Lung (tissue), 12 donors: Measurements from ENCODE around the gene TSHR. TPM values are rescaled to one million over a fixed set of nuclear protein-coding genes. Genes with fewer than 3 reads are reported as not detected.
A peak's percentile ranks its signal among the peaks of the same experiment; 100 is the strongest.

Experiments used
- ATAC-seq: fragments of 200-7000 bp; cut with Tn5 transposase; one replicate; pipeline ENCODE4 v1.9.1; 2020; ENCODE audit warnings: moderate number of reproducible peaks; ENCODE audit not compliant: insufficient read depth, low FRiP score
- DNase-seq, 3 donors: peaks; one replicate each; pipeline ENCODE4 v3.0.0-alpha.2; 2013 to 2017
- H3K27ac ChIP-seq, 2 donors: one replicate each; pipeline ENCODE4 v1.5.1; 2013; ENCODE audit warnings: mild to moderate bottlenecking in 2 of 2, moderate library complexity in 2 of 2, control low read depth in 1 of 2, inconsistent platforms in 1 of 2, low read depth in 1 of 2, low read length in 1 of 2
- H3K27me3 ChIP-seq, 3 donors: one replicate each; pipeline ENCODE4 v1.5.1; 2013; ENCODE audit warnings: low read length in 2 of 3; ENCODE audit not compliant: control insufficient read depth in 3 of 3, insufficient read depth in 3 of 3
- H3K36me3 ChIP-seq, 4 donors: one replicate each; pipeline ENCODE4 v1.5.1; 2013; ENCODE audit warnings: low read length in 4 of 4, mild to moderate bottlenecking in 1 of 4, moderate library complexity in 1 of 4; ENCODE audit not compliant: control insufficient read depth in 4 of 4, insufficient read depth in 4 of 4
- H3K4me1 ChIP-seq, 5 donors: one replicate each; pipeline ENCODE4 v1.5.1; 2013; ENCODE audit warnings: low read length in 5 of 5, mild to moderate bottlenecking in 2 of 5, moderate library complexity in 1 of 5; ENCODE audit not compliant: control insufficient read depth in 5 of 5, insufficient read depth in 5 of 5
- H3K4me3 ChIP-seq: one replicate; pipeline ENCODE4 v1.5.1; 2013; ENCODE audit warnings: mild to moderate bottlenecking, control low read depth, moderate library complexity
- H3K9ac ChIP-seq, 2 donors: one replicate each; pipeline ENCODE4 v1.5.1; 2013; ENCODE audit warnings: low read length in 2 of 2, control low read depth in 1 of 2; ENCODE audit not compliant: insufficient read depth in 1 of 2
- H3K9me3 ChIP-seq, 4 donors: one replicate each; pipeline ENCODE4 v1.5.1; 2013; ENCODE audit warnings: low read length in 3 of 4, mild to moderate bottlenecking in 1 of 4, moderate library complexity in 1 of 4; ENCODE audit not compliant: control insufficient read depth in 4 of 4, insufficient read depth in 3 of 4
- WGBS, 2 donors: extraction: QIAGEN DNeasy Blood & Tissue Kit; methylation state at CpG; one replicate each; pipeline ENCODE4 v1.1.7; 2013; 5-methylcytosine and 5-hydroxymethylcytosine counted together
- polyA plus RNA-seq, 2 donors: library from polyadenylated mRNA; stranded (reverse); fragments of 200-250 nt; gene quantifications; one replicate each; pipeline ENCODE4 v1.2.1, GENCODE V29; 2013
- total RNA-seq, 2 donors: library from RNA; depleted of rRNA in 1 of 2; stranded (reverse); fragments of >200 nt in 1 of 2; gene quantifications; one replicate each; pipeline ENCODE4 v1.2.1, GENCODE V29; 2014 to 2021
- TF ChIP-seq, protein P1 (sequence below): IDR thresholded peaks from 2 replicates; pipeline ENCODE4 v1.5.1; 2012; ENCODE audit warnings: mild to moderate bottlenecking; ENCODE audit errors: control extremely low read depth, extremely low read depth
- donor health status: control.
- donor health status: control.
- donor health status: Bipolar disorder and iron deficiency.
- donor health status: healthy.
- donor health status: DM: yes; HTN: yes; CAD: no.

TSHR gene
- total and polyA plus RNA-seq, 4 donors, result 0.04 to 0.31 (median 0.07) TPM; not detected in 1

DNA sequence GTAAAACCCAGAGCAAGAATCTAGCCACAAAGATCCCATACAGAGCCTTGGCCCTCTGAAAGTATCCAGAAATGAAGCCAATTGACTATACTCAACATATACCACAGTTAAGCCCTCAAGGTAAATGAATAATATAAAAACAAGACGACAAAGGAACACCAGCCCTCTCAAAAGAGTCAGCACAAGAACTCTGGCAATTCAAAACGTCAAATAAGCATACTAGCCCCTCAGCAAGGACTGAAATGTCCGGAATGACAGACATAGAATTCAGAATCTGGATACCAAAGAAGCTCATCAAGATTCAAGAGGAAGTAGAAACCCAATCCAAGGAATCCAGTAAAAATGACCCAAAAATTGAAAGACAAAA lies 215.4 kb downstream of the TSHR start:
- Histone ChIP-seq H3K9ac (peak overlapping the region in 1 of 2 donors; percentile 28), H3K36me3 (no peaks in the 10 kb centered on the region), H3K4me1 (peaks cover 0 to 7% (median 1%) of the 10 kb centered on the region in 5 donors), H3K4me3 (no peak overlapping the region), H3K27ac (peak overlapping the region in 1 of 2 donors; percentile 58), H3K27me3 (no peaks in the 10 kb centered on the region), H3K9me3 (no peaks in the 10 kb centered on the region)
- ATAC-seq (no peak), DNase-seq (no peak)
- TF ChIP-seq, protein P1, sequence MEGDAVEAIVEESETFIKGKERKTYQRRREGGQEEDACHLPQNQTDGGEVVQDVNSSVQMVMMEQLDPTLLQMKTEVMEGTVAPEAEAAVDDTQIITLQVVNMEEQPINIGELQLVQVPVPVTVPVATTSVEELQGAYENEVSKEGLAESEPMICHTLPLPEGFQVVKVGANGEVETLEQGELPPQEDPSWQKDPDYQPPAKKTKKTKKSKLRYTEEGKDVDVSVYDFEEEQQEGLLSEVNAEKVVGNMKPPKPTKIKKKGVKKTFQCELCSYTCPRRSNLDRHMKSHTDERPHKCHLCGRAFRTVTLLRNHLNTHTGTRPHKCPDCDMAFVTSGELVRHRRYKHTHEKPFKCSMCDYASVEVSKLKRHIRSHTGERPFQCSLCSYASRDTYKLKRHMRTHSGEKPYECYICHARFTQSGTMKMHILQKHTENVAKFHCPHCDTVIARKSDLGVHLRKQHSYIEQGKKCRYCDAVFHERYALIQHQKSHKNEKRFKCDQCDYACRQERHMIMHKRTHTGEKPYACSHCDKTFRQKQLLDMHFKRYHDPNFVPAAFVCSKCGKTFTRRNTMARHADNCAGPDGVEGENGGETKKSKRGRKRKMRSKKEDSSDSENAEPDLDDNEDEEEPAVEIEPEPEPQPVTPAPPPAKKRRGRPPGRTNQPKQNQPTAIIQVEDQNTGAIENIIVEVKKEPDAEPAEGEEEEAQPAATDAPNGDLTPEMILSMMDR, result no peak
- WGBS, 2 donors, result 16 to 23% methylated on average over 3 of the region's 3 CpGs

DNA sequence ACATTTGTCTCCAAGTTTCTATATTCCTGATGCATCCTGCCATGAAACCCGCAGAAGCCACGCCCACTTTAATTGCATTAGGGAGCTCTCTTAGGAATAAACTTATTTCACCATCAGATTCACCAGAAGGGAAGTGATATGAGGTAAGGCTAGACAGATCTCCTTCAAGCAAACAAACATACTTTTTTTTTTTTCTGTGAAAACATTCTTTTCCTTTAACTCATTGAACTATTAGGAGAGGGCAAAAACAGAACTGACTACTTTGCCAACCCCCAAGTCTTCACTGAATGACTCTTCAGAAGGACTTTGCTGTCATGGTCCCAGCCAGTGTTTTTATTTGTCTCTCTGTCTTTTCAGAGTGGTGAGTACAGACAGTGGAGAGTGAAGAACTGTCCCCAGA lies 216.9 kb downstream of the TSHR start:
- ATAC-seq (no peak), DNase-seq (no peak)
- Histone ChIP-seq H3K4me3 (no peak overlapping the region), H3K4me1 (peaks cover 0 to 8% (median 1%) of the 10 kb centered on the region in 5 donors), H3K36me3 (no peaks in the 10 kb centered on the region), H3K27ac (no peak overlapping the region), H3K27me3 (no peaks in the 10 kb centered on the region), H3K9ac (no peak overlapping the region), H3K9me3 (no peaks in the 10 kb centered on the region)
- TF ChIP-seq, protein P1, result no peak
- 71 to 73% methylated on average over 2 of the region's 2 CpGs for WGBS, 2 donors

DNA sequence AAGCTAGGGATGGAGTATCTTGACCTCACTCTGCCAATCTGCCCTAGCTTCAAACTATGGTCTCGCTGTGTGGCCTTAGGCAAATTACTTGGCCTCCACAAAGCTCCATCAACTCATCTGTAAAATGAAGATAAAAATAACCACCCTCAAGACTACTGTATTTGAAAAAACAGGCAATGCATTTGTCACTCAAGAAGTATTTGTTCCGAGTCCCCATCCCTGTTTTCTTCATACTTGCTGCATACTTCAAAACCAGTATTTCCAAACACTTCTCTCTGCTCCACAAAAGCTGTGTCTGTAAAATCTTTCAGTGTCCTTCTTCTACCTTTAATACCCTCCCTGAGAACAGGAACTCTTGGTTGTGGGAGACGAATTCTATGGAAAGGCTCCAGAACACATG lies 217.5 kb downstream of the TSHR start:
- TF ChIP-seq, protein P1, result no peak
- H3K4me3 ChIP-seq, result no peak overlapping the region
- DNase-seq, result no peak
- 72 to 76% methylated on average over 3 of the region's 3 CpGs for WGBS, 2 donors
- no peaks in the 10 kb centered on the region for H3K9me3 ChIP-seq
- H3K4me1 ChIP-seq, result peaks cover 0 to 13% (median 1%) of the 10 kb centered on the region in 5 donors
- no peak for ATAC-seq
- no peaks in the 10 kb centered on the region for H3K36me3 ChIP-seq
- H3K27ac ChIP-seq, result no peak overlapping the region
- H3K9ac ChIP-seq, result no peak overlapping the region
- H3K27me3 ChIP-seq, result no peaks in the 10 kb centered on the region

DNA sequence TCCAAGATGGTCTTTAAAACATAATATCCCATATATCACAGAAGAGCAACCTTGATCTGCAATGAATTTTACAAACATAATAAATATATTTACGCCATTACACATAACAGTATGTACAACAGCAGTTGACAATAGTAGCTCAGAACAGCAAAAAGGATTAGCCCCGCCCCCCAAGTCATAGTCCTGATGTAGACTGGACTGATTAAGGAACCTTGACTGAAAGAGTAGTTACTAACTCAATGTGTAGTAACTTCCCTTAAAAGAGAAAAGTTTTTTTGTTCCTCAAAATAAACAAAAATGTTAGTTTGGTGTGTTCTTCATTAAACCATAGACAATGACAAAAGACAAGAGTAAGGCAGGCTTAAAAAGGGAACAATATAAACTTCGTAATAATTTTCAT lies 220.8 kb downstream of the TSHR start:
- Histone ChIP-seq H3K27ac (no peak overlapping the region), H3K4me1 (peaks cover 0 to 7% (median 0%) of the 10 kb centered on the region in 5 donors), H3K9ac (no peak overlapping the region), H3K9me3 (no peaks in the 10 kb centered on the region), H3K4me3 (no peak overlapping the region), H3K27me3 (no peaks in the 10 kb centered on the region), H3K36me3 (peaks cover 0 to 3% (median 1%) of the 10 kb centered on the region in 4 donors)
- TF ChIP-seq, protein P1, result no peak
- ATAC-seq, result no peak
- no peak for DNase-seq
- WGBS, 2 donors, result 74 to 83% methylated on average over 3 of the region's 3 CpGs
